Measurements from ENCODE around the gene RBCK1.

GRCh38 chr20:400128-400453 lies 8.0 kb upstream of the RBCK1 start:
- no peak for TF ChIP-seq CTCF (conservative IDR thresholded peaks at IDR 0.05)
- no peak for TF ChIP-seq ZFX (IDR thresholded peaks at IDR 0.05)
